NOMO-1 treated with dmso at 0.1 percent for 144 hours (cell line): Measurements from ENCODE around the gene COQ10B.

Experiments used
- DNase-seq: peaks from one replicate; lab custom pipeline; 2025; ENCODE audit not compliant: unreplicated experiment; lab: John Stamatoyannopoulos, UW

Gene COQ10B

DNA sequence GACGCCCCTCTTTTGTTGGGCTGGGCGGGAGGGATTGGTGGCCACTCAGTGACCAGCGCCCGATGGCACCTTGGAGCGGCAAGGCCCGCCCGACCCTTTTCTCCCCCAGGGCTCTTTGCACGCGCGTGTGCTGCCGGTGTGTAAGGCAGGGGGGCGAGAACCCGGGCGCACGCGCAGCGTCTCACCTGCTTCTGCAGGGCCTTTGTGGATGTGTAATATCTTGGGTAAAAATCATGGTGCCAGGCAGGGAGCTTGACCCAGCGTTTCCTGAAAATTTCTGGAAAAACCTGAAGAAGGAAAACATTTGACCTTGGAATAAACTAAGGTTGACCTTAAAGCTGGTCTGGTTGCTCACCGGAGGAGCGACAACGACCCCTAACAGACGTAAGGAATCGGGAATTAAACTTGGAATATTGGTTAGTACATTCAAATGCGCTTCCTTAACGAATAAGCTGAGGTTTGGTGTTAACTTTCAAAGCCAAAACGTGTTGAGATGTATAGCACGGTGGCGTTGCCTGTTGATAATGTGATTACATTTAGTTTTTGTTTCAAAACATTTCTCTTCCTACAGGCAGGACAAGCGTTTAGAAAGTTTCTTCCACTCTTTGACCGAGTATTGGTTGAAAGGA lies 47.3 kb downstream of the COQ10B start:
- no peak for DNase-seq

- DNase-seq, result no peak
Observed at GRCh38 chr2:197502201-197502600, 48.8 kb downstream of the COQ10B start.

DNA sequence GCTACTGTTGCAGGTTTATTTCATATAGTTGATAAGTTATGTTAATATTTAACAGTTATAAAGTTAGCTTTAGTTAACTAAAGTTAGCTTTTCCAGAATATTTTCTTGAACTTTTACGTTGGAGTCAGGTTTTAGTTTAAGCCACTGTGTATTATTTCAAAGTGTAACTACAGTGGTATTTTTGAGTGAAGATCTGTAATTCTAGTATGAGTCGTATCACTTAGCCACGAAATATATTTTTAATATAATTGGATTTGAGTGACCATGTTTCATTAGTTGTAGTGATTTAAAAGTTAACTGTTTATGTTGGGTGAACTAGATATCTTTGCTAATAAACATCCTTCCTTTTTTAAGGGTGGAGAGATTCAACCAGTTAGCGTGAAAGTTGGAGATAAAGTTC lies 49.3 kb downstream of the COQ10B start:
- no peak for DNase-seq

GRCh38 chr2:197504000-197504399 lies 50.6 kb downstream of the COQ10B start:
- no peak for DNase-seq

DNA sequence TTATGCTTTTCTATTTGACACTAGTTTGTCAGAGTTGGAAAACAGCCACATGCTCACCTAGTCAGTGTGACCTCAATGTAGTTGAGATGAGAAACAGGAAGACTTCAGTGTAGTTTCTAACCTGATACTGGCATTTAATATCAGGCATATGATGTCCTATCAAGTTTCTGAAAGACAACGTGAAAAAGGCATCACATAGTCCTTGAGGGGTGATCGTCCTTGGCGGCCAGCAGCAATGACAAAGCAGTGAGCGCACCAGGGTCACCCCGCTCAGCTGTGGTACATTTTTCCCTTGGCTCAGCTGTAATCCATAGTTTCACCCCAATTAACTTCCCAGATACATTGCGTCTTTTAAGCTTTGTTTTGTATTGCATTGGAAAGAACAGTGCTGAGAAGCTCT lies 51.2 kb downstream of the COQ10B start:
- DNase-seq, result no peak

DNA sequence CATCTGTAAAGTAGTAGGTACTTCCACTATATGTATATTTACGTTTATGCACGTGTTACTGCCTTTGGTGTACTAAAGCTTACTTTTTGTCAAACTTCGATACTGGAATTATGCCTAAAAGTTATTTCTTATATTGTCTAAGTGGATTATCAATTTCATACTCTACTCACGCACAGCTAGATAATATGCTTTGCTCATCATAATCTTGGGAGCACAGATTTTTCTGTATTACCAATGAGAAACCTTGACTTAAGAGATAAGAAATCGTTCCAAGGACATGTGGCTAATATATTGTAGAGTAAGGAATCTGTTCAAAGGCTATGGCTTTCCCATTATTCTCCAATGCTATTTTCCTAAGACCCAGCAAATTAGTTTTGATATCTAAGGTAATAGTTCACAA lies 53.3 kb downstream of the COQ10B start:
- DNase-seq, result no peak

DNA sequence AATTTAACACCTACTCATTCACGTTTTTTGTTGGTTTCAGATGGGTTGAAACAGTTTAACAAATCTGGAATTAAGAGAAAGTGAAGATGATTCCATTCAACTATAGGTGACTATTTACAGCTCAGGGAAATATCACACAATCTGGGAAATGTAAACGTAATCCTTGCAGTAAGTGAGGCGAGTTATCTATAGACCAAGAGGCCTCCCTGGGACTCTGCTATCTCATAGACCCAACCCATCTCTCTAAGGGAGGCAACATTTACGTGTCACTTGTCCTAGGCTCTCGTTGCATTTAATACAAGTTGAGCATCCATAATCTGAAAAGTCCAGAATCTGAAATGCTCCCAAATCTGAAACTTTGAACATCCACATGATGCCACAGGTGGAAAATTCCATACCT lies 60.6 kb downstream of the COQ10B start:
- no peak for DNase-seq

DNA sequence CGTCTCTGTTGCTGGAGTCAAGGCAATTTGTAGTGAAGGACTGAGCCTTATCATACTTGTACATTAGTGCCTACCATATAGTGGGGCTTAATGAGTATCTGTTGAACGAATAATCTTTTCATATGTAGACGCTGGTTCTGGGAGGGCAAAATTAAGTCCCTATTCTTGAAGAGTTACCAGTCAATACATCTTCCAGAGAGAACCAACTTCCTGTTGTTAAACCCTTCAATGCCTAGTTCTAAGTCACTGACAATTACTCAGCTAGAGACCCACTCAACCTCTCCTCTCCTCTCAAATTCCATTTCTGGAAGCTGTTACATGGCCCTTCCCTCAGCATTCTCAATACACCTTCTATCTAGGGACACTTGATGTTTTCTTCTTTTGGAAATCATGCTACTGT lies 61.4 kb downstream of the COQ10B start:
- no peak for DNase-seq

GRCh38 chr2:197515315-197515738 lies 62.0 kb downstream of the COQ10B start:
- DNase-seq, result no peak

GRCh38 chr2:197515739-197516392 lies 62.5 kb downstream of the COQ10B start, which contains the start of gene MOB4:
Gene MOB4 (plus strand): TSS chr2:197516066. CDS start chr2:197516087, 21 bp downstream.
- peak; percentile 97 for DNase-seq

DNA sequence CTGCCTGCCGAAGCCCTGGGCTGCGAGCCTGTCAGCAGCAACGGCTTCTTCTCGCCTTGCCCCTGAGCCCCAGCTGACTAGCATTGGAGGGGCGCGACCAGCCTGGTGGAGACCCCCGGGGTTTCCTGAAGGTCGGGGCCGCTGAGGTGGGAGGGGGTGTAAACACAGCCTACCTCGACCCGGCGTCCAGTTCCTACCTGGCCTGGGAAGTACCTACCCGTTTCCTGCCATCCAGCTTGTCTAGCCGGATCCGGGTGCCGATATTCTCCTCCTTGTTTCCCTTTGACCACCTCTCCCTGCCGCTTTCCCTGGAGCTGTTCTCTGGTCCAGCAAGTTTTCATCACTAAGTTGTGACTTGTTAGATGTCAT lies 63.0 kb downstream of the COQ10B start:
- no peak for DNase-seq

GRCh38 chr2:197517150-197517549 lies 63.8 kb downstream of the COQ10B start:
- DNase-seq, result no peak
